ENCODE results near the gene CATSPER3.

DNA sequence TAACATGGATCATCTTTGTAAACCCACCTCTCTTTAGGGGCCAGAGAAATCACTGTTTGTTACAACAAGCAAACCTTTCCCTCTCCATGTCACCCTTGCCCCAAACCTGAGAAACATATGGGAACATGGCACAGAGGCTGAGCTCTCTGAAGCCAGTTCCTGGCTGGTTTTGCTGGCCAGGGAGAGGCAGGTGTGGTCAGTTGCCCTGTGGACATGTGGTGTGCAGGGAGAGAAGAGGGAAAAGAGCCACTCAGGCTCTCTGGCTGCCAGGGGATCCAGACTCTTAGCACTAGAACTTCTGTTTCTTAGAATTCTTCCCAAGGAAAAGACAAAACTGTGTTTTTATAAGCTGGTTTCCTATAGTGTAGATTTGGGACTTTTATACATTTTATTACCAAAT, 4.6 kb upstream of the CATSPER3 start:
- TF ChIP-seq, protein P1, sequence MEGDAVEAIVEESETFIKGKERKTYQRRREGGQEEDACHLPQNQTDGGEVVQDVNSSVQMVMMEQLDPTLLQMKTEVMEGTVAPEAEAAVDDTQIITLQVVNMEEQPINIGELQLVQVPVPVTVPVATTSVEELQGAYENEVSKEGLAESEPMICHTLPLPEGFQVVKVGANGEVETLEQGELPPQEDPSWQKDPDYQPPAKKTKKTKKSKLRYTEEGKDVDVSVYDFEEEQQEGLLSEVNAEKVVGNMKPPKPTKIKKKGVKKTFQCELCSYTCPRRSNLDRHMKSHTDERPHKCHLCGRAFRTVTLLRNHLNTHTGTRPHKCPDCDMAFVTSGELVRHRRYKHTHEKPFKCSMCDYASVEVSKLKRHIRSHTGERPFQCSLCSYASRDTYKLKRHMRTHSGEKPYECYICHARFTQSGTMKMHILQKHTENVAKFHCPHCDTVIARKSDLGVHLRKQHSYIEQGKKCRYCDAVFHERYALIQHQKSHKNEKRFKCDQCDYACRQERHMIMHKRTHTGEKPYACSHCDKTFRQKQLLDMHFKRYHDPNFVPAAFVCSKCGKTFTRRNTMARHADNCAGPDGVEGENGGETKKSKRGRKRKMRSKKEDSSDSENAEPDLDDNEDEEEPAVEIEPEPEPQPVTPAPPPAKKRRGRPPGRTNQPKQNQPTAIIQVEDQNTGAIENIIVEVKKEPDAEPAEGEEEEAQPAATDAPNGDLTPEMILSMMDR (IDR thresholded peaks at IDR 0.05; ENCODE audit: poor library complexity, severe bottlenecking), result no peak
- TF ChIP-seq POLR2AphosphoS5 (IDR thresholded peaks at IDR 0.05) (no peak), TAF1 (IDR thresholded peaks at IDR 0.05; ENCODE audit: low read depth) (no peak), EZH2 (IDR thresholded peaks at IDR 0.05; ENCODE audit: borderline replicate concordance, insufficient read depth, low read length, poor library complexity, severe bottlenecking) (no peak), RAD21 (conservative IDR thresholded peaks at IDR 0.05) (no peak), EP300 (conservative IDR thresholded peaks at IDR 0.05; ENCODE audit: poor library complexity, severe bottlenecking) (no peak)
- TF ChIP-seq, protein P2, sequence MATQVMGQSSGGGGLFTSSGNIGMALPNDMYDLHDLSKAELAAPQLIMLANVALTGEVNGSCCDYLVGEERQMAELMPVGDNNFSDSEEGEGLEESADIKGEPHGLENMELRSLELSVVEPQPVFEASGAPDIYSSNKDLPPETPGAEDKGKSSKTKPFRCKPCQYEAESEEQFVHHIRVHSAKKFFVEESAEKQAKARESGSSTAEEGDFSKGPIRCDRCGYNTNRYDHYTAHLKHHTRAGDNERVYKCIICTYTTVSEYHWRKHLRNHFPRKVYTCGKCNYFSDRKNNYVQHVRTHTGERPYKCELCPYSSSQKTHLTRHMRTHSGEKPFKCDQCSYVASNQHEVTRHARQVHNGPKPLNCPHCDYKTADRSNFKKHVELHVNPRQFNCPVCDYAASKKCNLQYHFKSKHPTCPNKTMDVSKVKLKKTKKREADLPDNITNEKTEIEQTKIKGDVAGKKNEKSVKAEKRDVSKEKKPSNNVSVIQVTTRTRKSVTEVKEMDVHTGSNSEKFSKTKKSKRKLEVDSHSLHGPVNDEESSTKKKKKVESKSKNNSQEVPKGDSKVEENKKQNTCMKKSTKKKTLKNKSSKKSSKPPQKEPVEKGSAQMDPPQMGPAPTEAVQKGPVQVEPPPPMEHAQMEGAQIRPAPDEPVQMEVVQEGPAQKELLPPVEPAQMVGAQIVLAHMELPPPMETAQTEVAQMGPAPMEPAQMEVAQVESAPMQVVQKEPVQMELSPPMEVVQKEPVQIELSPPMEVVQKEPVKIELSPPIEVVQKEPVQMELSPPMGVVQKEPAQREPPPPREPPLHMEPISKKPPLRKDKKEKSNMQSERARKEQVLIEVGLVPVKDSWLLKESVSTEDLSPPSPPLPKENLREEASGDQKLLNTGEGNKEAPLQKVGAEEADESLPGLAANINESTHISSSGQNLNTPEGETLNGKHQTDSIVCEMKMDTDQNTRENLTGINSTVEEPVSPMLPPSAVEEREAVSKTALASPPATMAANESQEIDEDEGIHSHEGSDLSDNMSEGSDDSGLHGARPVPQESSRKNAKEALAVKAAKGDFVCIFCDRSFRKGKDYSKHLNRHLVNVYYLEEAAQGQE (IDR thresholded peaks at IDR 0.05; ENCODE audit: borderline replicate concordance), result no peak

All from neural cell (in vitro differentiated cells).